ENCODE data around the gene PYY.

DNA sequence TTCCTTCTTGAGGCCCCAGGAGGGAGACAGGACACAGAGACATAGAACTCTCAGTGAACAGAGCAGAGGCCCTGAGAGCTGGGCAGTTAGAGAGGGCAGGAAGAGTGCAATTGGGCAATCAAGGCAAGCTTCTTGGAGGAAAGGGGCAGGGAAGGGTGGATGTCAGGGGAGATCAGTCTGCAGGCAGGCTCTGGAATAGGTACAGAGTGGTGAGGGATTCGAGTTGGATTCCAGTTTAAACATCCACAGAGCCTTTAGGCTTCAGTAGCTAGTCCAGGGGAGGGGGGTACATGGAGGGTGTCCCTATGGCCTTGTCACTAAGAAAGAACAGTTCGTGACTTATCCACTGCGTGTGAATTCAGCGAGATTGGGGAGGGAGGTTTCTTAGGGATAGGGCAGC lies 2.0 kb downstream of the PYY start:
- TF ChIP-seq, protein P1, sequence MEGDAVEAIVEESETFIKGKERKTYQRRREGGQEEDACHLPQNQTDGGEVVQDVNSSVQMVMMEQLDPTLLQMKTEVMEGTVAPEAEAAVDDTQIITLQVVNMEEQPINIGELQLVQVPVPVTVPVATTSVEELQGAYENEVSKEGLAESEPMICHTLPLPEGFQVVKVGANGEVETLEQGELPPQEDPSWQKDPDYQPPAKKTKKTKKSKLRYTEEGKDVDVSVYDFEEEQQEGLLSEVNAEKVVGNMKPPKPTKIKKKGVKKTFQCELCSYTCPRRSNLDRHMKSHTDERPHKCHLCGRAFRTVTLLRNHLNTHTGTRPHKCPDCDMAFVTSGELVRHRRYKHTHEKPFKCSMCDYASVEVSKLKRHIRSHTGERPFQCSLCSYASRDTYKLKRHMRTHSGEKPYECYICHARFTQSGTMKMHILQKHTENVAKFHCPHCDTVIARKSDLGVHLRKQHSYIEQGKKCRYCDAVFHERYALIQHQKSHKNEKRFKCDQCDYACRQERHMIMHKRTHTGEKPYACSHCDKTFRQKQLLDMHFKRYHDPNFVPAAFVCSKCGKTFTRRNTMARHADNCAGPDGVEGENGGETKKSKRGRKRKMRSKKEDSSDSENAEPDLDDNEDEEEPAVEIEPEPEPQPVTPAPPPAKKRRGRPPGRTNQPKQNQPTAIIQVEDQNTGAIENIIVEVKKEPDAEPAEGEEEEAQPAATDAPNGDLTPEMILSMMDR (conservative IDR thresholded peaks at IDR 0.05; ENCODE audit: low read depth, low read length) = no peak
- no peak for TF ChIP-seq EZH2 (IDR thresholded peaks at IDR 0.05; ENCODE audit: low read length, unreplicated experiment)
